Activated naive CD8-positive, alpha-beta T cell treated with anti-CD3 and anti-CD28 coated beads, Interleukin-2, amount 50 U/mL, for 24 hours (primary cell): ENCODE results near the gene RABL2B.

Experiments used
- ATAC-seq: fragments of 150-1000 bp; cut with Tn5 transposase; one replicate; pipeline ENCODE4 v1.10.0; 2021
- DNase-seq: peaks from one replicate; pipeline ENCODE4 v3.0.0; 2021
- H3K27ac Mint-ChIP-seq: one replicate; pipeline ENCODE4 v1.8.0; 2021; ENCODE audit warnings: mild to moderate bottlenecking, mixed read lengths
- H3K27me3 Mint-ChIP-seq: one replicate; pipeline ENCODE4 v1.8.0; 2021; ENCODE audit warnings: mixed read lengths
- H3K36me3 Mint-ChIP-seq: one replicate; pipeline ENCODE4 v1.8.0; 2021; ENCODE audit warnings: low read depth, mixed read lengths
- H3K4me1 Mint-ChIP-seq: one replicate; pipeline ENCODE4 v1.8.0; 2021; ENCODE audit warnings: mixed read lengths
- H3K4me3 Mint-ChIP-seq: one replicate; pipeline ENCODE4 v1.8.0; 2021; ENCODE audit warnings: mild to moderate bottlenecking, moderate library complexity, mixed read lengths
- H3K9me3 Mint-ChIP-seq: one replicate; pipeline ENCODE4 v1.8.0; 2021; ENCODE audit warnings: mixed read lengths

The RABL2B gene

DNA sequence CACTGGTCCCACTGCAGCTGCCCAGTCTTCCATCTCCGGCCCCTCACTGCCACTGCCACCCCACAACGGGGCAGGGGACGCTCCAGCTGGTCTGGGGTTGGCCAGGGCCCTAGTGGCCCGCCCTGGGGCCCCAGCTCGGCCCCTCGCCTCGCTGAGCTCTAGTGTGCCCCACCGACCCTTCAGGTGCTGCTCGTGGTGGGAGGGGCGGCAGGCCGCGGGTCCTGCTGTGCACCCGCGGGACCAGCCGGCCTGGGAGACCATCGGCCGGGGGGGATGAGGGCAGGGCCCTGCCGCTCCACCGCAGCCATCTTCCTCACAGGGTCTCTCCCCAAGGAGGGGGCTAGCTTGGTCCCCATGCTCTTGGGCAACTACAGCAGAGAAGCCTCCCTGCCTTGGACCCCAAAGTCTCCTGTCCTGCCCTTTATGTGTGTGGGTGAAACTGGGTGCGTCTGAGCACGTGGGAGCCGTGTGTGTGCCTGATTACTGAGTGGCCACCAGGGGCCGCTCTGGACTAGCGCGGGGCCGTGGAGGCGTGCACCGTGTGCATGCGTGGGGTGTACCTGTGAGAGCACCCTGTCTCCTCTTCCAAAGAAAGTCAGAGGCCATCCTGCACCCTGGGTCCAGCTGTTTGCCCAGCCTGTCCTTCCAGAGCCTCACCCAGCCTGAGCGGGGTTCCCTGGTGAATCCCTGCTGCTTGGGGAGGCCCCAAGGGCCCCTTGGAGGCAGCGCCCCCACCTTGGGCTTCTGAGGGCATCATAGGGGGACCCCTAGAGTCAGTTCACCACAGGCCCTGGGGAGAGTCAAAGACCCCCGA lies 51.4 kb downstream of the RABL2B start:
- Mint-ChIP-seq H3K27me3 (no peaks in the 10 kb centered on the region), H3K27ac (no peak overlapping the region), H3K4me1 (peaks cover 2% of the 10 kb centered on the region), H3K4me3 (no peak overlapping the region), H3K9me3 (no peaks in the 10 kb centered on the region), H3K36me3 (no peaks in the 10 kb centered on the region)
- DNase-seq (peak; percentile 55), ATAC-seq (peak; percentile 82)

- DNase-seq: no peak
- H3K4me3 Mint-ChIP-seq: no peak overlapping the region
- H3K4me1 Mint-ChIP-seq: peaks cover 2% of the 10 kb centered on the region
- no peaks in the 10 kb centered on the region for H3K9me3 Mint-ChIP-seq
- no peak overlapping the region for H3K27ac Mint-ChIP-seq
- no peaks in the 10 kb centered on the region for H3K36me3 Mint-ChIP-seq
- H3K27me3 Mint-ChIP-seq: no peaks in the 10 kb centered on the region
- no peak for ATAC-seq
Measured at GRCh38 chr22:50730941-50731661, 52.3 kb downstream of the RABL2B start.

DNA sequence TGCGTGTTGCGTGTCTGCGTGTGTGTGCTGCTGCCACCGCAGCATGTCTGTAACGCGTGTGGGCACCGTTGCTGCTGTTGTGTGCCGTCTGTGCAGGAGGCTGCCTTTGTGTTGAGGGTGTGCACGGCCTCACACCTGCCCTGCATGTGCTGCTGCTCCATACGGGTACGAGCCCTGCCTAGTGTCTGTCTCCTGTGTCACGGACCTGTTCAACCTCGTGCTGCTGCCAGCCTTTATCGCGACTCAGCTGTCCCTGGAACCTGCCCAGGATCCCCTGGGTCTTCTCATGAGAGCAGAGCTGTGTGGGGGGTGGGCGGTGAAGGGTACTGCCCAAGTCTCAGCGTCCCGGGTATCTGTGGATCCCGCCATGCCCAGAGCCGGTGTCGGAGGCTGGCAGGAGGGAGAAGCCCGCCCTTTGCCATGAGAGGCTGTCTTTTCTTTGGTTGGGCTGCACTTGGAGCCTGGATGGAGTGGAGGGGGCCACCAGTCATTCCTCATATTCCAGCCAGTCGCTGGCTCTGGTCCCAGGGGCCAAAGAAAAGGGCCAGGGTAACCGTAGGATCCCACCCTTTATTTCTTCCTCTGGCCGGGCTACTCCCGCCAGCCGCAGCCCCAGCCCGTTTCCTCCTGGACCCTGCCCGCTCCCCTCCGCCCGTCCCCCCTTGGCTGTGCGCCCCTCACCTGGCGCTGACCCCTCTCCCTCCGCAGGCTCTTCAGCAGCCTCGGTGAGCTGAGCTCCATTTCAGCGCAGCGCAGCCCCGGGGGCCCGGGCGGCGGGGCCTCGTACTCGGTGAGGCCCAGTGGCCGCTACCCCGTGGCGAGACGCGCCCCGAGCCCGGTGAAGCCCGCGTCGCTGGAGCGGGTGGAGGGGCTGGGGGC lies 53.2 kb downstream of the RABL2B start:
- Mint-ChIP-seq H3K4me1 (peaks cover 2% of the 10 kb centered on the region), H3K36me3 (no peaks in the 10 kb centered on the region), H3K27me3 (no peaks in the 10 kb centered on the region), H3K4me3 (no peak overlapping the region), H3K9me3 (no peaks in the 10 kb centered on the region), H3K27ac (no peak overlapping the region)
- ATAC-seq: no peak
- no peak for DNase-seq

- Mint-ChIP-seq H3K36me3 (no peaks in the 10 kb centered on the region), H3K9me3 (no peaks in the 10 kb centered on the region), H3K27me3 (no peaks in the 10 kb centered on the region), H3K27ac (no peak overlapping the region), H3K4me1 (peaks cover 2% of the 10 kb centered on the region), H3K4me3 (no peak overlapping the region)
- ATAC-seq (no peak), DNase-seq (no peak)
Measured at GRCh38 chr22:50729391-50730012, 53.9 kb downstream of the RABL2B start.

- no peak overlapping the region for H3K4me3 Mint-ChIP-seq
- ATAC-seq: no peak
- DNase-seq: no peak
- H3K27ac Mint-ChIP-seq: no peak overlapping the region
- H3K9me3 Mint-ChIP-seq: no peaks in the 10 kb centered on the region
- no peaks in the 10 kb centered on the region for H3K27me3 Mint-ChIP-seq
- H3K4me1 Mint-ChIP-seq: peaks cover 2% of the 10 kb centered on the region
- H3K36me3 Mint-ChIP-seq: no peaks in the 10 kb centered on the region
Measured at GRCh38 chr22:50728523-50728931, 54.9 kb downstream of the RABL2B start.

GRCh38 chr22:50727678-50728522 lies 55.5 kb downstream of the RABL2B start:
- Mint-ChIP-seq H3K4me3 (no peak overlapping the region), H3K9me3 (no peaks in the 10 kb centered on the region), H3K27ac (no peak overlapping the region), H3K36me3 (no peaks in the 10 kb centered on the region), H3K4me1 (peaks cover 2% of the 10 kb centered on the region), H3K27me3 (no peaks in the 10 kb centered on the region)
- DNase-seq (no peak), ATAC-seq (no peak)

- DNase-seq (no peak), ATAC-seq (no peak)
- H3K4me3 Mint-ChIP-seq: no peak overlapping the region
- no peaks in the 10 kb centered on the region for H3K27me3 Mint-ChIP-seq
- H3K9me3 Mint-ChIP-seq: no peaks in the 10 kb centered on the region
- no peak overlapping the region for H3K27ac Mint-ChIP-seq
- H3K4me1 Mint-ChIP-seq: no peaks in the 10 kb centered on the region
- no peaks in the 10 kb centered on the region for H3K36me3 Mint-ChIP-seq
Measured at GRCh38 chr22:50726643-50727340, 56.6 kb downstream of the RABL2B start.

DNA sequence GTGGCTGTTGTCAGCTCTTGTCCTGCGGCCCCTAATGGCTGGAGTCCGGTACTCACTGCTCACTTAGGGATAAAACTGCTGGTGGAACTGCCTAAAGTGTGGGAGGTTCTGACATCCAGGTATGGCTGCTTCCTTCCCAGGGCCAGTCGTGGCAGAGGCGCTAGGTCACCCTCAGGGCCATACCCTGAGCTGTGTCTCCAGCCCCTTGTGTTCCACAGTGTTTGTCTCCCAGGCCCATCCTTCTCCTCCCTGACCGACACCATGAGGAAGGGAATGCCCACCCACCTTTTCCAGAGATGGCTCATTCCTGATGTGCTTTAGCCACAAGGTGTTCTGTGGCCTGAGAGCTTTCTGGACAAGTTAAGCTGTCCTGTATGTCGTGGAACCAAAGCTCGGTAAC lies 57.8 kb downstream of the RABL2B start:
- DNase-seq: no peak
- H3K9me3 Mint-ChIP-seq: no peaks in the 10 kb centered on the region
- no peak for ATAC-seq
- H3K27ac Mint-ChIP-seq: no peak overlapping the region
- no peaks in the 10 kb centered on the region for H3K4me1 Mint-ChIP-seq
- no peaks in the 10 kb centered on the region for H3K27me3 Mint-ChIP-seq
- no peaks in the 10 kb centered on the region for H3K36me3 Mint-ChIP-seq
- no peak overlapping the region for H3K4me3 Mint-ChIP-seq

- no peaks in the 10 kb centered on the region for H3K36me3 Mint-ChIP-seq
- no peak for DNase-seq
- H3K9me3 Mint-ChIP-seq: no peaks in the 10 kb centered on the region
- ATAC-seq: no peak
- no peak overlapping the region for H3K4me3 Mint-ChIP-seq
- H3K4me1 Mint-ChIP-seq: no peaks in the 10 kb centered on the region
- H3K27me3 Mint-ChIP-seq: no peaks in the 10 kb centered on the region
- H3K27ac Mint-ChIP-seq: no peak overlapping the region
Measured at GRCh38 chr22:50724616-50725015, 58.8 kb downstream of the RABL2B start.

DNA sequence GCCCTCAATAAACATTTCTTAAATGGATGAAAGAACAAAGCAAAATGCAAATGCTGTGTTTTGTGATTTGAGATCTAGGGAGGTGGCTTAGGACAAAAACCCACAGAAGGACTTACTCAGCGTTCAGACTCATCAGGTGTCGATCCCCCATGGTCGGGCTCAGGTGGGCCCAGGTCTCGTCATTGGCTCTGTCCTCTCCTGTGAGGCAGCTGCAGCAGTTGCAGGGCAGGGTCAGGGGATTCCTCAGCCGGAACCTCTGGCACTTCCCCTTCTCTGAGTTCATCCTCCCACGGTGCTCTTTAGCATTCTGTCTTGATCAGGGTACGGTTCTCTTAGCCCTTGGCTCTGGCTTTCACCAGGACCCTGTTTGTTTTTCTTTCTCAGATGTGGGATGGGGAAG lies 59.4 kb downstream of the RABL2B start:
- ATAC-seq (no peak), DNase-seq (no peak)
- Mint-ChIP-seq H3K4me1 (no peaks in the 10 kb centered on the region), H3K9me3 (no peaks in the 10 kb centered on the region), H3K27ac (no peak overlapping the region), H3K36me3 (no peaks in the 10 kb centered on the region), H3K4me3 (no peak overlapping the region), H3K27me3 (no peaks in the 10 kb centered on the region)

GRCh38 chr22:50722716-50723428 lies 60.6 kb downstream of the RABL2B start:
- DNase-seq: no peak
- Mint-ChIP-seq H3K27ac (no peak overlapping the region), H3K9me3 (no peaks in the 10 kb centered on the region), H3K36me3 (no peaks in the 10 kb centered on the region), H3K4me3 (no peak overlapping the region), H3K27me3 (no peaks in the 10 kb centered on the region), H3K4me1 (no peaks in the 10 kb centered on the region)
- no peak for ATAC-seq

DNA sequence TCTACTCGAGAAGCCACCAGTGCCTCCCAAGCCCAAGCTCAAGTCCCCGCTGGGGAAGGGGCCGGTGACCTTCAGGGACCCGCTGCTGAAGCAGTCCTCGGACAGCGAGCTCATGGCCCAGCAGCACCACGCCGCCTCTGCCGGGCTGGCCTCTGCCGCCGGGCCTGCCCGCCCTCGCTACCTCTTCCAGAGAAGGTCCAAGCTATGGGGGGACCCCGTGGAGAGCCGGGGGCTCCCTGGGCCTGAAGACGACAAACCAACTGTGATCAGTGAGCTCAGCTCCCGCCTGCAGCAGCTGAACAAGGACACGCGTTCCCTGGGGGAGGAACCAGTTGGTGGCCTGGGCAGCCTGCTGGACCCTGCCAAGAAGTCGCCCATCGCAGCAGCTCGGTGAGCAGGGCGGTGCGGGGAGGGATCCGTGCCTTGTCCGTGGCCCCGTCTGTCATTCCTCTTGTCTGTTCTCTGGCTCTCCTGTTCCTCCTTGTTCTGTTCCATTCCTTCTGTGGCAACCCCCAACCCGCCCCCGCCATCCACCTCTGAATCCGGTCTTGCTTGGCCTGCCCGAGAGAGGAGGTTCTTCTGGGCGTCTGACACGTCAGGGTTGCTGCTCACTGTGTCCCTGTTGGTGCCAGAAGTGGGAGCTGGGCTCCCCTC lies 61.3 kb downstream of the RABL2B start:
- H3K27me3 Mint-ChIP-seq: no peaks in the 10 kb centered on the region
- H3K36me3 Mint-ChIP-seq: no peaks in the 10 kb centered on the region
- H3K27ac Mint-ChIP-seq: no peak overlapping the region
- DNase-seq: no peak
- ATAC-seq: no peak
- no peak overlapping the region for H3K4me3 Mint-ChIP-seq
- H3K9me3 Mint-ChIP-seq: no peaks in the 10 kb centered on the region
- no peaks in the 10 kb centered on the region for H3K4me1 Mint-ChIP-seq
